Measurements from ENCODE around the gene CAPN11. TPM values are rescaled to one million over a fixed set of nuclear protein-coding genes. Genes with fewer than 3 reads are reported as not detected.

CAPN11 gene
- total and polyA plus RNA-seq, 2 of the 4 experiments (the other 2 are of a cell fraction): not detected

DNA sequence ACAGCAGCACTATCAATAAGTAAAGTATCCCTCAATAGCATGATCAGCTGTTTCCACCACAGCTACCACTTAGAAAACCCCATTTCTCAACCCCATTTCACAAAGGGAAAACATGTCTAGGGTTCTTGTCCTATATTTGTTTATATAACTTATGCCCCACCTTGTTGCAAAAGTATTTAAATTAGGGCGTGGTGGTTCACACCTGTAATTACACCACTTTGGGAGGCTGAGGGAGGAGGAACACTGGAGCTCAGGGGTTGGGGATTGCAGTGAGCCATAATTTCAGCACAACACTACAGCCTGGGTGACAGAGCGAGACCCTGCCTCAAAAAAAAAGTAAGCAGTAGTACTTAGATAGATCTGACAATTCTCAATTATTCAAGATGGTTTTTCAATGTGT is 35.1 kb upstream of the CAPN11 start:
- Histone ChIP-seq H4K91ac (ENCODE audit: insufficient read depth, low read depth, low read length) (no peak overlapping the region), H3K18ac (ENCODE audit: low read depth, low read length) (no peak overlapping the region), H3K27me3 (ENCODE audit: control insufficient read depth, insufficient read depth, low read length) (no peaks in the 10 kb centered on the region), H3K14ac (replicated peaks; ENCODE audit: low read depth, low read length) (no peak overlapping the region), H2BK120ac (ENCODE audit: low read depth, low read length) (no peak overlapping the region), H2AK5ac (ENCODE audit: low read depth, low read length) (no peak overlapping the region), H3K79me1 (ENCODE audit: low read depth in 1 of 2, low read length in 2 of 2) (peaks cover 37 to 90% of the 10 kb centered on the region in 2 experiments), H2BK5ac (ENCODE audit: low read depth, low read length, poor library complexity, severe bottlenecking) (no peak overlapping the region), H2AFZ (replicated peaks; ENCODE audit: low read length, poor library complexity) (no peak overlapping the region), H3K4me2 (ENCODE audit: low read depth, low read length) (peak overlapping the region; percentile 19; the same call in 1 of the 2 replicates), H2BK15ac (ENCODE audit: low read depth, low read length) (no peak overlapping the region), H4K20me1 (ENCODE audit: insufficient read depth, low read length) (peaks cover 63% of the 10 kb centered on the region), H3K56ac (ENCODE audit: extremely low read depth, insufficient read depth, low read length) (no peak overlapping the region), H3K36me3 (ENCODE audit: control insufficient read depth, insufficient read depth, low read length) (no peaks in the 10 kb centered on the region), H4K8ac (ENCODE audit: low read depth in 2 of 2, low read length in 2 of 2) (no peak overlapping the region), H2BK20ac (ENCODE audit: low read depth, low read length) (no peak overlapping the region), H3K4me3 (ENCODE audit: insufficient read depth, low read depth, low read length) (no peak overlapping the region), H4K5ac (ENCODE audit: low read depth, low read length) (no peak overlapping the region), H3K9me1 (ENCODE audit: insufficient read depth, low read length) (peaks cover 13% of the 10 kb centered on the region), H3K4me1 (ENCODE audit: control insufficient read depth, insufficient read depth, low read length) (peaks cover 33% of the 10 kb centered on the region), H3K9me3 (ENCODE audit: control insufficient read depth, insufficient read depth, low read length) (no peaks in the 10 kb centered on the region), H3K27ac (ENCODE audit: insufficient read depth, low read length) (no peak overlapping the region), H2AK9ac (replicated peaks; ENCODE audit: low read depth, low read length, poor library complexity) (no peak overlapping the region), H3K23ac (ENCODE audit: low read depth, low read length) (no peak overlapping the region), H3K4ac (ENCODE audit: low read depth, low read length) (no peak overlapping the region), H3K9ac (ENCODE audit: low read depth, low read length) (no peak overlapping the region)
- POLR2A ChIA-PET (ENCODE audit: unreplicated experiment): interaction anchor here (0.6 kb wide), 1 partner anchor 10 kb away, joined by 6 read pairs; no protein-coding TSS in a partner anchor
- in situ Hi-C loops (cut with MboI; ENCODE audit: low sequenced_read_pairs) (no loop called here), dilution Hi-C loops (cut with HindIII; ENCODE audit: low sequenced_read_pairs, unreplicated experiment) (no loop called here), intact Hi-C loops (cut with micrococcal nuclease) (no loop called here)
- BruUV-seq (replicated peaks): no TSS peak
- DNase-seq (no peak), ATAC-seq (ENCODE audit: low read depth) (no peak)
- no CpG with 5 or more reads among the region's 2 CpGs for WGBS, 2 experiments (ENCODE audit: extremely low coverage in 2 of 2, insufficient read length in 1 of 2)
- TF ChIP-seq CEBPB (IDR thresholded peaks at IDR 0.05; ENCODE audit: low read depth, low read length) (no peak), RAD21 (IDR thresholded peaks at IDR 0.05; ENCODE audit: low read length) (no peak), MAFK (IDR thresholded peaks at IDR 0.05; ENCODE audit: low read depth, low read length) (no peak), CTCF (conservative IDR thresholded peaks at IDR 0.05; ENCODE audit: low read depth, low read length) (no peak), FOS (IDR thresholded peaks at IDR 0.05; ENCODE audit: low read depth, low read length) (no peak), MAZ (IDR thresholded peaks at IDR 0.05; ENCODE audit: borderline replicate concordance, low read depth, low read length) (no peak)
- CTCF ChIA-PET: interaction anchor here (1.2 kb wide), 1 partner anchor 45 kb away, joined by 3 read pairs; no protein-coding TSS in a partner anchor
